HepG2 (cell line): ENCODE measurements around the gene MADCAM1. TPM values are rescaled to one million over a fixed set of nuclear protein-coding genes. Genes with fewer than 3 reads are reported as not detected.
A peak's percentile ranks its signal among the peaks of the same experiment; 100 is the strongest.

ENCODE experiments used
- ELF1 ChIP-seq: sonication (generic); formaldehyde crosslinking; IDR thresholded peaks from 2 replicates; pipeline ENCODE4 v1.4.0; 2020; ENCODE audit warnings: missing genetic modification reagents
- FOXA3 ChIP-seq: IDR thresholded peaks from 2 replicates; pipeline ENCODE4 v1.6.1; 2016; ENCODE audit warnings: missing genetic modification reagents, missing compliant biosample characterization
- KLF12 ChIP-seq: sonication (generic); formaldehyde crosslinking; IDR thresholded peaks from 2 replicates; pipeline ENCODE4 v1.4.0; 2020; ENCODE audit warnings: missing genetic modification reagents, borderline replicate concordance
- NCOA2 ChIP-seq: sonication (generic); formaldehyde crosslinking; IDR thresholded peaks from 2 replicates; pipeline ENCODE4 v1.8.0; 2022; ENCODE audit warnings: inconsistent platforms
- NFIC ChIP-seq: IDR thresholded peaks from 2 replicates; pipeline ENCODE4 v1.6.1; 2012; ENCODE audit warnings: mild to moderate bottlenecking, low read length, inconsistent platforms
- POLR2AphosphoS2 ChIP-seq: IDR thresholded peaks from 2 replicates; pipeline ENCODE4 v1.6.1; 2011; ENCODE audit warnings: low read depth, low read length, improper control_type of control experiment
- RCOR2 ChIP-seq: IDR thresholded peaks from 2 replicates; pipeline ENCODE4 v1.6.1; 2016; ENCODE audit warnings: missing biosample characterization, missing genetic modification reagents
- RFXAP ChIP-seq: sonication (generic); formaldehyde crosslinking; IDR thresholded peaks from 2 replicates; pipeline ENCODE4 v1.4.0; 2020; ENCODE audit warnings: missing genetic modification reagents, borderline replicate concordance
- ZNF205 ChIP-seq: IDR thresholded peaks from 2 replicates; pipeline ENCODE4 v1.6.1; 2018; ENCODE audit warnings: missing biosample characterization, missing genetic modification reagents
- ZNF446 ChIP-seq: sonication (generic); formaldehyde crosslinking; IDR thresholded peaks from 2 replicates; pipeline ENCODE4 v1.5.0; 2020; ENCODE audit warnings: mild to moderate bottlenecking, missing genetic modification reagents
- ZNF501 ChIP-seq: sonication (generic); formaldehyde crosslinking; IDR thresholded peaks from 2 replicates; pipeline ENCODE4 v1.5.1; 2020; ENCODE audit warnings: mild to moderate bottlenecking, moderate library complexity, missing genetic modification reagents
- polyA plus RNA-seq, 8 experiments: library from polyadenylated mRNA; depleted of rRNA in 3 of 8; stranded (reverse) in 7 of 8; unstranded in 1 of 8; fragments of >200 nt; fragmentation: Illumina TruSeq in 4 of 8; extraction: Trizol in 4 of 8; gene quantifications; 2 replicates each; pipeline versions ENCODE4 v1.2.1 to v1.2.3, GENCODE V29; 2011 to 2016; ENCODE audit warnings: low read depth in 4 of 8, missing spikeins in 1 of 8, mixed read lengths in 1 of 8; ENCODE audit not compliant: insufficient read depth in 1 of 8
- total RNA-seq, 5 experiments: library from RNA; depleted of rRNA; stranded (reverse); fragments of >200 nt; fragmentation: Illumina TruSeq; extraction: Trizol; gene quantifications; 2 replicates each; pipeline ENCODE4 v1.2.3, GENCODE V29; 2016; ENCODE audit warnings: low read depth in 1 of 5
- TF ChIP-seq, protein P1 (sequence below): sonication (generic); formaldehyde crosslinking; IDR thresholded peaks from 2 replicates; pipeline ENCODE4 v1.4.0; 2020; ENCODE audit warnings: missing genetic modification reagents, mild to moderate bottlenecking, borderline replicate concordance
- TF ChIP-seq, protein P2 (sequence below): sonication (generic); formaldehyde crosslinking; IDR thresholded peaks from 2 replicates; pipeline ENCODE4 v1.4.0; 2020; ENCODE audit warnings: missing genetic modification reagents
- TF ChIP-seq, protein P3 (sequence below): sonication (generic); formaldehyde crosslinking; IDR thresholded peaks from 2 replicates; pipeline ENCODE4 v1.5.1; 2020; ENCODE audit warnings: mild to moderate bottlenecking, missing genetic modification reagents, moderate library complexity
- TF ChIP-seq, protein P4 (sequence below): sonication (generic); formaldehyde crosslinking; conservative IDR thresholded peaks from 2 replicates; pipeline ENCODE4 v1.4.0; 2020; ENCODE audit warnings: mild to moderate bottlenecking, missing genetic modification reagents, moderate library complexity

MADCAM1 gene
- total and polyA plus RNA-seq, 2 of the 13 experiments (the other 11 are each of a cell fraction or from before 2014, with no cell fraction given): 0.29 to 0.33 TPM

DNA sequence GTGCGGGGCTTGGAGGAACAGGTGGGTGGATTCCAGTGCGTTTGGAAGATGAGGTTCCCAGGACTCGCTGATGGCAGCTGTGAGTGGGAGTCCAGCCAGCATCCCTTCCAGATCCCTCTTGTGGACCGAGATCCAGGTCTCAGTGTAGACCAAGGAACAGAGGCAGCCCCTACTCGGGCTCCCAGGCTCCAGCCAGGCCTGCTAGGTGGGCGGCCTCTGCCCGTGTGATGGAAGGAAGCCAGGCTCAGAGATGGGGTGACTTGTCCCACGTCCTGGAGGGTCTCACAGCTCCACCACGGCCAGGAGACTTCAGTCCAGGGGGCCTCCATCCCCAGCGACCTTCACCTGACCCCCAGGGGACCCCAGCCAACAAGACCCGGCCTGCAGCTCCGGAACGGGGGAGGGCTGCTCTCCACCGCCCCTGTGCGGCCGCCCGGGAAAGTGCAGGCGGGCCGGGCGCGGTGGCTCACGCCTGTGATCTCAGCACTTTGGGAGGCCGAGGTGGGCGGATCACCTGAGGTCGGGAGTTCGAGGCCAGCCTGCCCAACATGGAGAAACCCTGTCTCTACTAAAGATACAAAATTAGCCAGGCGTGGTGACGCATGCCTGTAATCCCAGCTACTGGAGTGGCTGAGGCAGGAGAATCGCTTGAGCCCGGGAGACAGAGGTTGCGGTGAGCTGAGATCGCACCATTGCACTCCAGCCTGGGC is 729 bp upstream of the MADCAM1 start (continued):
- TF ChIP-seq RFXAP (CRISPR knock-in tag): 0 out of 2 replicates have a peak, but pooled peaks have one; percentile 27
- TF ChIP-seq, protein P1, sequence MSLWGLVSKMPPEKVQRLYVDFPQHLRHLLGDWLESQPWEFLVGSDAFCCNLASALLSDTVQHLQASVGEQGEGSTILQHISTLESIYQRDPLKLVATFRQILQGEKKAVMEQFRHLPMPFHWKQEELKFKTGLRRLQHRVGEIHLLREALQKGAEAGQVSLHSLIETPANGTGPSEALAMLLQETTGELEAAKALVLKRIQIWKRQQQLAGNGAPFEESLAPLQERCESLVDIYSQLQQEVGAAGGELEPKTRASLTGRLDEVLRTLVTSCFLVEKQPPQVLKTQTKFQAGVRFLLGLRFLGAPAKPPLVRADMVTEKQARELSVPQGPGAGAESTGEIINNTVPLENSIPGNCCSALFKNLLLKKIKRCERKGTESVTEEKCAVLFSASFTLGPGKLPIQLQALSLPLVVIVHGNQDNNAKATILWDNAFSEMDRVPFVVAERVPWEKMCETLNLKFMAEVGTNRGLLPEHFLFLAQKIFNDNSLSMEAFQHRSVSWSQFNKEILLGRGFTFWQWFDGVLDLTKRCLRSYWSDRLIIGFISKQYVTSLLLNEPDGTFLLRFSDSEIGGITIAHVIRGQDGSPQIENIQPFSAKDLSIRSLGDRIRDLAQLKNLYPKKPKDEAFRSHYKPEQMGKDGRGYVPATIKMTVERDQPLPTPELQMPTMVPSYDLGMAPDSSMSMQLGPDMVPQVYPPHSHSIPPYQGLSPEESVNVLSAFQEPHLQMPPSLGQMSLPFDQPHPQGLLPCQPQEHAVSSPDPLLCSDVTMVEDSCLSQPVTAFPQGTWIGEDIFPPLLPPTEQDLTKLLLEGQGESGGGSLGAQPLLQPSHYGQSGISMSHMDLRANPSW: no peak
- TF ChIP-seq, protein P2, sequence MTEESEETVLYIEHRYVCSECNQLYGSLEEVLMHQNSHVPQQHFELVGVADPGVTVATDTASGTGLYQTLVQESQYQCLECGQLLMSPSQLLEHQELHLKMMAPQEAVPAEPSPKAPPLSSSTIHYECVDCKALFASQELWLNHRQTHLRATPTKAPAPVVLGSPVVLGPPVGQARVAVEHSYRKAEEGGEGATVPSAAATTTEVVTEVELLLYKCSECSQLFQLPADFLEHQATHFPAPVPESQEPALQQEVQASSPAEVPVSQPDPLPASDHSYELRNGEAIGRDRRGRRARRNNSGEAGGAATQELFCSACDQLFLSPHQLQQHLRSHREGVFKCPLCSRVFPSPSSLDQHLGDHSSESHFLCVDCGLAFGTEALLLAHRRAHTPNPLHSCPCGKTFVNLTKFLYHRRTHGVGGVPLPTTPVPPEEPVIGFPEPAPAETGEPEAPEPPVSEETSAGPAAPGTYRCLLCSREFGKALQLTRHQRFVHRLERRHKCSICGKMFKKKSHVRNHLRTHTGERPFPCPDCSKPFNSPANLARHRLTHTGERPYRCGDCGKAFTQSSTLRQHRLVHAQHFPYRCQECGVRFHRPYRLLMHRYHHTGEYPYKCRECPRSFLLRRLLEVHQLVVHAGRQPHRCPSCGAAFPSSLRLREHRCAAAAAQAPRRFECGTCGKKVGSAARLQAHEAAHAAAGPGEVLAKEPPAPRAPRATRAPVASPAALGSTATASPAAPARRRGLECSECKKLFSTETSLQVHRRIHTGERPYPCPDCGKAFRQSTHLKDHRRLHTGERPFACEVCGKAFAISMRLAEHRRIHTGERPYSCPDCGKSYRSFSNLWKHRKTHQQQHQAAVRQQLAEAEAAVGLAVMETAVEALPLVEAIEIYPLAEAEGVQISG (CRISPR knock-in tag): peak; percentile 27; the same call in 1 of the 2 replicates
- TF ChIP-seq POLR2AphosphoS2: no peak
- no peak for TF ChIP-seq NFIC
- no peak for TF ChIP-seq KLF12 (CRISPR knock-in tag)
- no peak for TF ChIP-seq ZNF205 (CRISPR knock-in tag)
- peak; percentile 72 for TF ChIP-seq ZNF501 (CRISPR knock-in tag)
- TF ChIP-seq, protein P3, sequence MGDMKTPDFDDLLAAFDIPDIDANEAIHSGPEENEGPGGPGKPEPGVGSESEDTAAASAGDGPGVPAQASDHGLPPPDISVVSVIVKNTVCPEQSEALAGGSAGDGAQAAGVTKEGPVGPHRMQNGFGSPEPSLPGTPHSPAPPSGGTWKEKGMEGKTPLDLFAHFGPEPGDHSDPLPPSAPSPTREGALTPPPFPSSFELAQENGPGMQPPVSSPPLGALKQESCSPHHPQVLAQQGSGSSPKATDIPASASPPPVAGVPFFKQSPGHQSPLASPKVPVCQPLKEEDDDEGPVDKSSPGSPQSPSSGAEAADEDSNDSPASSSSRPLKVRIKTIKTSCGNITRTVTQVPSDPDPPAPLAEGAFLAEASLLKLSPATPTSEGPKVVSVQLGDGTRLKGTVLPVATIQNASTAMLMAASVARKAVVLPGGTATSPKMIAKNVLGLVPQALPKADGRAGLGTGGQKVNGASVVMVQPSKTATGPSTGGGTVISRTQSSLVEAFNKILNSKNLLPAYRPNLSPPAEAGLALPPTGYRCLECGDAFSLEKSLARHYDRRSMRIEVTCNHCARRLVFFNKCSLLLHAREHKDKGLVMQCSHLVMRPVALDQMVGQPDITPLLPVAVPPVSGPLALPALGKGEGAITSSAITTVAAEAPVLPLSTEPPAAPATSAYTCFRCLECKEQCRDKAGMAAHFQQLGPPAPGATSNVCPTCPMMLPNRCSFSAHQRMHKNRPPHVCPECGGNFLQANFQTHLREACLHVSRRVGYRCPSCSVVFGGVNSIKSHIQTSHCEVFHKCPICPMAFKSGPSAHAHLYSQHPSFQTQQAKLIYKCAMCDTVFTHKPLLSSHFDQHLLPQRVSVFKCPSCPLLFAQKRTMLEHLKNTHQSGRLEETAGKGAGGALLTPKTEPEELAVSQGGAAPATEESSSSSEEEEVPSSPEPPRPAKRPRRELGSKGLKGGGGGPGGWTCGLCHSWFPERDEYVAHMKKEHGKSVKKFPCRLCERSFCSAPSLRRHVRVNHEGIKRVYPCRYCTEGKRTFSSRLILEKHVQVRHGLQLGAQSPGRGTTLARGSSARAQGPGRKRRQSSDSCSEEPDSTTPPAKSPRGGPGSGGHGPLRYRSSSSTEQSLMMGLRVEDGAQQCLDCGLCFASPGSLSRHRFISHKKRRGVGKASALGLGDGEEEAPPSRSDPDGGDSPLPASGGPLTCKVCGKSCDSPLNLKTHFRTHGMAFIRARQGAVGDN (CRISPR knock-in tag): peak; percentile 62
- 0 out of 2 replicates have a peak, but pooled peaks have one; percentile 13 for TF ChIP-seq FOXA3 (CRISPR knock-in tag)
- no peak for TF ChIP-seq NCOA2 (CRISPR knock-in tag)
- TF ChIP-seq ELF1 (CRISPR knock-in tag): peak; percentile 21; the same call in 1 of the 2 replicates
- TF ChIP-seq, protein P4, sequence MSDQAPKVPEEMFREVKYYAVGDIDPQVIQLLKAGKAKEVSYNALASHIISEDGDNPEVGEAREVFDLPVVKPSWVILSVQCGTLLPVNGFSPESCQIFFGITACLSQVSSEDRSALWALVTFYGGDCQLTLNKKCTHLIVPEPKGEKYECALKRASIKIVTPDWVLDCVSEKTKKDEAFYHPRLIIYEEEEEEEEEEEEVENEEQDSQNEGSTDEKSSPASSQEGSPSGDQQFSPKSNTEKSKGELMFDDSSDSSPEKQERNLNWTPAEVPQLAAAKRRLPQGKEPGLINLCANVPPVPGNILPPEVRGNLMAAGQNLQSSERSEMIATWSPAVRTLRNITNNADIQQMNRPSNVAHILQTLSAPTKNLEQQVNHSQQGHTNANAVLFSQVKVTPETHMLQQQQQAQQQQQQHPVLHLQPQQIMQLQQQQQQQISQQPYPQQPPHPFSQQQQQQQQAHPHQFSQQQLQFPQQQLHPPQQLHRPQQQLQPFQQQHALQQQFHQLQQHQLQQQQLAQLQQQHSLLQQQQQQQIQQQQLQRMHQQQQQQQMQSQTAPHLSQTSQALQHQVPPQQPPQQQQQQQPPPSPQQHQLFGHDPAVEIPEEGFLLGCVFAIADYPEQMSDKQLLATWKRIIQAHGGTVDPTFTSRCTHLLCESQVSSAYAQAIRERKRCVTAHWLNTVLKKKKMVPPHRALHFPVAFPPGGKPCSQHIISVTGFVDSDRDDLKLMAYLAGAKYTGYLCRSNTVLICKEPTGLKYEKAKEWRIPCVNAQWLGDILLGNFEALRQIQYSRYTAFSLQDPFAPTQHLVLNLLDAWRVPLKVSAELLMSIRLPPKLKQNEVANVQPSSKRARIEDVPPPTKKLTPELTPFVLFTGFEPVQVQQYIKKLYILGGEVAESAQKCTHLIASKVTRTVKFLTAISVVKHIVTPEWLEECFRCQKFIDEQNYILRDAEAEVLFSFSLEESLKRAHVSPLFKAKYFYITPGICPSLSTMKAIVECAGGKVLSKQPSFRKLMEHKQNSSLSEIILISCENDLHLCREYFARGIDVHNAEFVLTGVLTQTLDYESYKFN (CRISPR knock-in tag): 0 out of 2 replicates have a peak, but pooled peaks have one; percentile 31
- peak; percentile 85 for TF ChIP-seq RCOR2 (CRISPR knock-in tag)
- TF ChIP-seq ZNF446 (CRISPR knock-in tag): no peak
